H9 (cell line): Measurements from ENCODE around the gene SF3B5. TPM values are rescaled to one million over a fixed set of nuclear protein-coding genes. Genes with fewer than 3 reads are reported as not detected.

Experiments
- DNase-seq: peaks from one replicate; pipeline ENCODE4 v3.0.0-alpha.2; 2017
- H2AFZ ChIP-seq: one replicate; pipeline ENCODE4 v1.6.1; 2013; ENCODE audit warnings: mild to moderate bottlenecking, low read length, control low read depth, moderate library complexity
- H2AK5ac ChIP-seq: 2 replicates; pipeline ENCODE4 v1.6.1; 2013; ENCODE audit warnings: low read length, control low read depth, mixed read lengths; ENCODE audit not compliant: insufficient read length
- H2BK120ac ChIP-seq: one replicate; pipeline ENCODE4 v1.6.1; 2013; ENCODE audit warnings: low read depth, mild to moderate bottlenecking, low read length, control low read depth, inconsistent platforms; ENCODE audit not compliant: poor library complexity, severe bottlenecking
- H2BK12ac ChIP-seq: 2 replicates; pipeline ENCODE4 v1.6.1; 2013; ENCODE audit warnings: low read length, control low read depth, mixed read lengths, low read depth; ENCODE audit not compliant: insufficient read length
- H2BK15ac ChIP-seq: 2 replicates; pipeline ENCODE4 v1.6.1; 2013; ENCODE audit warnings: low read depth, low read length, control low read depth
- H2BK20ac ChIP-seq: one replicate; pipeline ENCODE4 v1.6.1; 2013; ENCODE audit warnings: low read depth, mild to moderate bottlenecking, low read length, control low read depth, inconsistent platforms; ENCODE audit not compliant: poor library complexity, severe bottlenecking
- H2BK5ac ChIP-seq: 2 replicates; pipeline ENCODE4 v1.6.1; 2013; ENCODE audit warnings: low read length, control low read depth, mixed read lengths; ENCODE audit not compliant: insufficient read length
- H3K14ac ChIP-seq: 2 replicates; pipeline ENCODE4 v1.6.1; 2013; ENCODE audit warnings: low read length, control low read depth; ENCODE audit not compliant: insufficient read depth
- H3K18ac ChIP-seq: 2 replicates; pipeline ENCODE4 v1.6.1; 2013; ENCODE audit warnings: low read depth, mild to moderate bottlenecking, mixed read lengths, low read length, control low read depth; ENCODE audit not compliant: insufficient read length
- H3K23ac ChIP-seq: 2 replicates; pipeline ENCODE4 v1.6.1; 2013; ENCODE audit warnings: low read length, control low read depth, mixed read lengths, low read depth; ENCODE audit not compliant: insufficient read length
- H3K23me2 ChIP-seq: 2 replicates; pipeline ENCODE4 v1.6.1; 2013; ENCODE audit warnings: low read depth, mild to moderate bottlenecking, mixed read lengths, low read length, control low read depth; ENCODE audit not compliant: insufficient read length, poor library complexity, severe bottlenecking
- H3K27ac ChIP-seq: 2 replicates; pipeline ENCODE4 v1.5.1; 2013; ENCODE audit warnings: low read length, control low read depth, mixed read lengths, low read depth; ENCODE audit not compliant: insufficient read length
- H3K27me3 ChIP-seq: 2 replicates; pipeline ENCODE4 v1.6.1; 2013; ENCODE audit warnings: low read length, control low read depth, inconsistent platforms; ENCODE audit not compliant: insufficient read depth
- H3K4ac ChIP-seq: 2 replicates; pipeline ENCODE4 v1.6.1; 2013; ENCODE audit warnings: low read depth, mild to moderate bottlenecking, control low read depth, inconsistent platforms, low read length, moderate library complexity
- H3K4me1 ChIP-seq: 2 replicates; pipeline ENCODE4 v1.6.1; 2013; ENCODE audit warnings: low read length, control low read depth, inconsistent platforms; ENCODE audit not compliant: insufficient read depth
- H3K4me2 ChIP-seq: 2 replicates; pipeline ENCODE4 v1.6.1; 2013; ENCODE audit warnings: low read length, control low read depth, mixed read lengths; ENCODE audit not compliant: insufficient read length, insufficient read depth
- H3K56ac ChIP-seq: 2 replicates; pipeline ENCODE4 v1.6.1; 2013; ENCODE audit warnings: low read depth, mild to moderate bottlenecking, mixed read lengths, low read length, control low read depth; ENCODE audit not compliant: insufficient read length
- H3K79me1 ChIP-seq: 2 replicates; pipeline ENCODE4 v1.6.1; 2013; ENCODE audit warnings: low read depth, mild to moderate bottlenecking, moderate library complexity, low read length, control low read depth, inconsistent platforms; ENCODE audit not compliant: insufficient read depth, poor library complexity, severe bottlenecking
- H3K79me2 ChIP-seq: 2 replicates; pipeline ENCODE4 v1.6.1; 2013; ENCODE audit warnings: low read length, control low read depth, inconsistent platforms; ENCODE audit not compliant: insufficient read depth
- H3K9ac ChIP-seq: 2 replicates; pipeline ENCODE4 v1.6.1; 2013; ENCODE audit warnings: low read length, control low read depth, mixed read lengths; ENCODE audit not compliant: insufficient read length; ENCODE audit errors: extremely low read depth
- H3K9me3 ChIP-seq: one replicate; pipeline ENCODE4 v1.6.1; 2013; ENCODE audit warnings: low read depth, low read length, inconsistent platforms; ENCODE audit not compliant: control insufficient read depth
- H3T11ph ChIP-seq: one replicate; pipeline ENCODE4 v1.6.1; 2013; ENCODE audit warnings: mild to moderate bottlenecking, low read length, control low read depth, inconsistent platforms
- H4K20me1 ChIP-seq: one replicate; pipeline ENCODE4 v1.6.1; 2013; ENCODE audit not compliant: control insufficient read depth, insufficient read length, insufficient read depth
- H4K5ac ChIP-seq: 2 replicates; pipeline ENCODE4 v1.6.1; 2013; ENCODE audit warnings: low read depth, mild to moderate bottlenecking, mixed read lengths, low read length, control low read depth; ENCODE audit not compliant: insufficient read length
- H4K8ac ChIP-seq: replicated peaks from 2 replicates; pipeline ENCODE4 v1.6.1; 2013; ENCODE audit warnings: low read length, control low read depth, mixed read lengths, low read depth; ENCODE audit not compliant: insufficient read length
- H4K91ac ChIP-seq: 2 replicates; pipeline ENCODE4 v1.6.1; 2013; ENCODE audit warnings: low read depth, mild to moderate bottlenecking, moderate library complexity, mixed read lengths, low read length, control low read depth; ENCODE audit not compliant: insufficient read length
- H3K27ac Mint-ChIP-seq, 3 experiments: 2 replicates in 2 of 3; 3 replicates in 1 of 3; pipeline ENCODE4 v1.8.0; 2020 to 2021; ENCODE audit warnings: mixed read lengths in 3 of 3, mild to moderate bottlenecking in 1 of 3, moderate library complexity in 1 of 3
- H3K27me3 Mint-ChIP-seq: 2 replicates; pipeline ENCODE4 v1.8.0; 2021; ENCODE audit warnings: low read depth, mild to moderate bottlenecking, moderate library complexity, mixed read lengths
- H3K36me3 Mint-ChIP-seq, 3 experiments: 2 replicates in 2 of 3; 3 replicates in 1 of 3; pipeline ENCODE4 v1.8.0; 2020 to 2021; ENCODE audit warnings: low read depth in 3 of 3, mixed read lengths in 3 of 3; ENCODE audit not compliant: insufficient read depth in 1 of 3
- H3K4me1 Mint-ChIP-seq, 2 experiments: 2 replicates each; pipeline ENCODE4 v1.8.0; 2020; ENCODE audit warnings: mixed read lengths in 2 of 2
- H3K4me3 Mint-ChIP-seq, 2 experiments: 2 replicates in 1 of 2; 3 replicates in 1 of 2; pipeline ENCODE4 v1.8.0; 2020 to 2021; ENCODE audit warnings: mild to moderate bottlenecking in 2 of 2, mixed read lengths in 2 of 2, moderate library complexity in 1 of 2
- H3K9me3 Mint-ChIP-seq, 2 experiments: 2 replicates in 1 of 2; 3 replicates in 1 of 2; pipeline ENCODE4 v1.8.0; 2020; ENCODE audit warnings: mild to moderate bottlenecking in 2 of 2, mixed read lengths in 2 of 2, moderate library complexity in 1 of 2
- CTCF ChIP-seq: fragments of 200-600 bp; sonication (generic); conservative IDR thresholded peaks from 3 replicates; pipeline ENCODE4 v1.8.0; 2021; ENCODE audit warnings: antibody characterized with exemption, mild to moderate bottlenecking
- WGBS: extraction: QIAGEN DNeasy Blood & Tissue Kit; methylation state at CpG from one replicate; pipeline ENCODE4 v1.1.7; 2013; ENCODE audit warnings: missing lambda C conversion rate, low lambda C conversion rate, mixed read lengths; ENCODE audit not compliant: insufficient read length; ENCODE audit errors: extremely low coverage; 5-methylcytosine and 5-hydroxymethylcytosine counted together
- total RNA-seq: library from RNA; stranded (reverse); gene quantifications from 2 replicates; pipeline ENCODE4 v1.2.1, GENCODE V29; 2021

SF3B5 gene
- total RNA-seq, 1 experiment from 2014 or later: 145 TPM

DNA sequence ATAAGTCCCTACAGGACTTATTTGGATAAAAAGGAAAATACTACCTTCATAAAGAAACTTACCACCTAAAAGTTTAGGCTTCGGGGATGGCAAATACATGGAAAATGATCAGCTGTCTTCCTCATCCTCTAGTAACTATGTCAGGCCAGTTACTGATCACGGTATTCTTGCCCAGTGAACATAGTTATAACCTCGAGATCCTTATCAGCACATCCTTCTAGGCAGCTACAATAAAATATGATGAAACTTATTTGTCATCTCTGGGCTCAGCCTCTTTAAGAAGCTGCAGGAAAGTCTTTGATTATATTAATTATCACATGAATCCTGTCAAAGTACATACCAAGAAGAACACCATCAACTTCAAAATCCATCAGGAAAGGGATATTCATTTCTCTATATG lies 41.8 kb downstream of the SF3B5 start:
- no peak overlapping the region for H3K4ac ChIP-seq
- no CpG with 5 or more reads among the region's 3 CpGs for WGBS
- no peak overlapping the region for H3K23ac ChIP-seq
- H3K9me3 ChIP-seq: no peaks in the 10 kb centered on the region
- no peak overlapping the region for H3K9ac ChIP-seq
- Mint-ChIP-seq H3K9me3 (peaks cover 6% of the 10 kb centered on the region in 2 experiments; a peak in 3 of 5 replicates), H3K36me3 (peaks cover 0 to 7% (median 2%) of the 10 kb centered on the region in 3 experiments; a peak in 2 of 7 replicates), H3K27ac (no peak overlapping the region), H3K27me3 (peaks cover 16% of the 10 kb centered on the region), H3K4me3 (no peak overlapping the region), H3K4me1 (no peaks in the 10 kb centered on the region)
- no peak overlapping the region for H3K56ac ChIP-seq
- H3K27ac ChIP-seq: no peak overlapping the region
- H3K79me2 ChIP-seq: no peaks in the 10 kb centered on the region
- H3K18ac ChIP-seq: no peak overlapping the region
- H4K20me1 ChIP-seq: no peaks in the 10 kb centered on the region
- H3K23me2 ChIP-seq: no peaks in the 10 kb centered on the region
- no peak overlapping the region for H2BK20ac ChIP-seq
- H2BK5ac ChIP-seq: no peak overlapping the region
- H3K4me1 ChIP-seq: no peaks in the 10 kb centered on the region
- H2AFZ ChIP-seq: no peak overlapping the region
- no peaks in the 10 kb centered on the region for H3K79me1 ChIP-seq
- no peak overlapping the region for H2BK120ac ChIP-seq
- no peak overlapping the region for H4K8ac ChIP-seq
- no peak overlapping the region for H4K5ac ChIP-seq
- no peak overlapping the region for H2BK12ac ChIP-seq
- H2AK5ac ChIP-seq: no peak overlapping the region
- no peak overlapping the region for H3T11ph ChIP-seq
- no peak for DNase-seq
- H3K14ac ChIP-seq: no peak overlapping the region
- no peak for TF ChIP-seq CTCF
- no peak overlapping the region for H4K91ac ChIP-seq
- no peak overlapping the region for H2BK15ac ChIP-seq
- no peak overlapping the region for H3K4me2 ChIP-seq
- no peaks in the 10 kb centered on the region for H3K27me3 ChIP-seq
